Measurements from ENCODE around the gene ATP2C2.

- no peak for TF ChIP-seq CTCF (IDR thresholded peaks at IDR 0.05)
- no peak for TF ChIP-seq SMC3 (IDR thresholded peaks at IDR 0.05; ENCODE audit: low read depth, low read length)
- TF ChIP-seq, protein P1, sequence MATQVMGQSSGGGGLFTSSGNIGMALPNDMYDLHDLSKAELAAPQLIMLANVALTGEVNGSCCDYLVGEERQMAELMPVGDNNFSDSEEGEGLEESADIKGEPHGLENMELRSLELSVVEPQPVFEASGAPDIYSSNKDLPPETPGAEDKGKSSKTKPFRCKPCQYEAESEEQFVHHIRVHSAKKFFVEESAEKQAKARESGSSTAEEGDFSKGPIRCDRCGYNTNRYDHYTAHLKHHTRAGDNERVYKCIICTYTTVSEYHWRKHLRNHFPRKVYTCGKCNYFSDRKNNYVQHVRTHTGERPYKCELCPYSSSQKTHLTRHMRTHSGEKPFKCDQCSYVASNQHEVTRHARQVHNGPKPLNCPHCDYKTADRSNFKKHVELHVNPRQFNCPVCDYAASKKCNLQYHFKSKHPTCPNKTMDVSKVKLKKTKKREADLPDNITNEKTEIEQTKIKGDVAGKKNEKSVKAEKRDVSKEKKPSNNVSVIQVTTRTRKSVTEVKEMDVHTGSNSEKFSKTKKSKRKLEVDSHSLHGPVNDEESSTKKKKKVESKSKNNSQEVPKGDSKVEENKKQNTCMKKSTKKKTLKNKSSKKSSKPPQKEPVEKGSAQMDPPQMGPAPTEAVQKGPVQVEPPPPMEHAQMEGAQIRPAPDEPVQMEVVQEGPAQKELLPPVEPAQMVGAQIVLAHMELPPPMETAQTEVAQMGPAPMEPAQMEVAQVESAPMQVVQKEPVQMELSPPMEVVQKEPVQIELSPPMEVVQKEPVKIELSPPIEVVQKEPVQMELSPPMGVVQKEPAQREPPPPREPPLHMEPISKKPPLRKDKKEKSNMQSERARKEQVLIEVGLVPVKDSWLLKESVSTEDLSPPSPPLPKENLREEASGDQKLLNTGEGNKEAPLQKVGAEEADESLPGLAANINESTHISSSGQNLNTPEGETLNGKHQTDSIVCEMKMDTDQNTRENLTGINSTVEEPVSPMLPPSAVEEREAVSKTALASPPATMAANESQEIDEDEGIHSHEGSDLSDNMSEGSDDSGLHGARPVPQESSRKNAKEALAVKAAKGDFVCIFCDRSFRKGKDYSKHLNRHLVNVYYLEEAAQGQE (IDR thresholded peaks at IDR 0.05; ENCODE audit: low read depth, low read length): no peak
- no peak for TF ChIP-seq SIN3A (IDR thresholded peaks at IDR 0.05; ENCODE audit: borderline replicate concordance, low read depth, low read length)
- TF ChIP-seq EP300 (IDR thresholded peaks at IDR 0.05; ENCODE audit: borderline replicate concordance in 1 of 2, low read depth in 1 of 2, low read length in 1 of 2): no peak
- TF ChIP-seq EZH2phosphoT487 (IDR thresholded peaks at IDR 0.05; ENCODE audit: borderline replicate concordance, low read depth): no peak
- TF ChIP-seq RCOR1 (IDR thresholded peaks at IDR 0.05; ENCODE audit: low read length): no peak
Observed at GRCh38 chr16:84508502-84508901, 140.2 kb downstream of the ATP2C2 start.

All from SK-N-SH (cell line).